ENCODE measurements around the gene ATP1A2.

DNA sequence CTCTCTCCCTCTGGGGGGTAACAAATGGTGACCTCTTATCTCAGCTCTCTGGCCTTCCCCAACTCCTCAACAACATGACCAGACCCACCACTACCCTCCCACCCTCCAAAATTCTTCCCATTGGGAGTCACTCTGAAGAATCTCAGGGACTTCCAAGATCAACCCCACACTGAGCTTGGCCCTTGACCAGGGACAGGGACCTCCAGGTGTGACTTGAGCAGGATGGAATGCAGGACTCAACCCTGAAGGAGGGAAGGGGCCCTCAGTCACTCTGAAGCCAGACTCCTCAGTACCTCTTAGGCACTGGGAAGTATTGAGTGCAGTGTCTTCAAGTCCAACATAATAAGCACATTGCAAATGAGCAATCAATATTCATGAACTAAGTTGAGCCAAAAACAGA, 76.7 kb downstream of the ATP1A2 start:
- TF ChIP-seq, protein P1, sequence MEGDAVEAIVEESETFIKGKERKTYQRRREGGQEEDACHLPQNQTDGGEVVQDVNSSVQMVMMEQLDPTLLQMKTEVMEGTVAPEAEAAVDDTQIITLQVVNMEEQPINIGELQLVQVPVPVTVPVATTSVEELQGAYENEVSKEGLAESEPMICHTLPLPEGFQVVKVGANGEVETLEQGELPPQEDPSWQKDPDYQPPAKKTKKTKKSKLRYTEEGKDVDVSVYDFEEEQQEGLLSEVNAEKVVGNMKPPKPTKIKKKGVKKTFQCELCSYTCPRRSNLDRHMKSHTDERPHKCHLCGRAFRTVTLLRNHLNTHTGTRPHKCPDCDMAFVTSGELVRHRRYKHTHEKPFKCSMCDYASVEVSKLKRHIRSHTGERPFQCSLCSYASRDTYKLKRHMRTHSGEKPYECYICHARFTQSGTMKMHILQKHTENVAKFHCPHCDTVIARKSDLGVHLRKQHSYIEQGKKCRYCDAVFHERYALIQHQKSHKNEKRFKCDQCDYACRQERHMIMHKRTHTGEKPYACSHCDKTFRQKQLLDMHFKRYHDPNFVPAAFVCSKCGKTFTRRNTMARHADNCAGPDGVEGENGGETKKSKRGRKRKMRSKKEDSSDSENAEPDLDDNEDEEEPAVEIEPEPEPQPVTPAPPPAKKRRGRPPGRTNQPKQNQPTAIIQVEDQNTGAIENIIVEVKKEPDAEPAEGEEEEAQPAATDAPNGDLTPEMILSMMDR (IDR thresholded peaks at IDR 0.05; ENCODE audit: insufficient read depth, low read length, poor library complexity, severe bottlenecking) = no peak
- no peak for TF ChIP-seq EZH2phosphoT487 (conservative IDR thresholded peaks at IDR 0.05; ENCODE audit: low read length)

Measured in SU-DHL-6 (cell line).